Vagina (tissue), 2 donors: Measurements from ENCODE around the gene GTSE1.

Source experiments
- CTCF ChIP-seq, 3 experiments: fragments of 450-650 bp in 2 of 3; fragments of 200-600 bp in 1 of 3; sonication (generic) in 1 of 3; IDR thresholded peaks; one replicate each; pipeline ENCODE4 v1.5.1; 2017 to 2019; ENCODE audit warnings: antibody characterized with exemption in 3 of 3, mild to moderate bottlenecking in 2 of 3, moderate library complexity in 2 of 3
- POLR2A ChIP-seq, 2 donors: fragments of 450-650 bp; IDR thresholded peaks; one replicate each; pipeline ENCODE4 v1.6.1; 2017; ENCODE audit warnings: antibody characterized with exemption in 2 of 2, mild to moderate bottlenecking in 2 of 2, moderate library complexity in 2 of 2
- POLR2AphosphoS5 ChIP-seq, 2 donors: sonication (generic); formaldehyde crosslinking; IDR thresholded peaks; one replicate each; pipeline ENCODE4 v1.9.0; 2017; ENCODE audit warnings: antibody characterized with exemption in 2 of 2, mild to moderate bottlenecking in 2 of 2, low read depth in 1 of 2; ENCODE audit not compliant: insufficient read depth in 1 of 2

DNA sequence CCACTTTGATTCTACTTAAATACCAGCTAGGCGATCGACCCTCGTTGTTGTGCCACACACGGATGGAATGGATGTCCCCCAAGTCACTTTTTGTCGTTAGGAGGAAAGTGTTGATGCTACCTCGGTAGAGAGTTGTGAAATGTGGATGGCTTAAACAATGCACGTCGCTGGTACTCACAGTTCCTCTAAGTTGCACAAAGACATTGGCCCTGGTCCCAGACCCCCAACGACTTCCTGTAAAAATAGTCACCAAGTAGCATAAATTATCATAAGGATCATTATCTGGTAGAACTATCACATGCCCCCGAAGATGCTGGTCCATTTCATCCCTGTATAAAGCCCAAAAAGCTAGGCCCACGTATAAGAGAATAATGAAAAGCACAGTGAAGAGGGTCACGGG lies 37.3 kb upstream of the GTSE1 start:
- TF ChIP-seq POLR2AphosphoS5 (IDR thresholded peaks at IDR 0.05; ENCODE audit: insufficient read depth in 1 of 2, low read depth in 1 of 2): no peak
- no peak for TF ChIP-seq POLR2A (IDR thresholded peaks at IDR 0.05)
- no peak for TF ChIP-seq CTCF (IDR thresholded peaks at IDR 0.05)
